ENCODE results near the gene INPP5K.

The INPP5K gene

GRCh38 chr17:1467258-1467657 lies 49.2 kb downstream of the INPP5K start:
- H4K20me1 ChIP-seq (ENCODE audit: insufficient read depth, low read length): no peaks in the 10 kb centered on the region
- no peaks in the 10 kb centered on the region for H3K27me3 ChIP-seq (replicated peaks; ENCODE audit: insufficient read depth, low read length)
- H3K36me3 ChIP-seq (replicated peaks; ENCODE audit: insufficient read depth, low read length): no peaks in the 10 kb centered on the region
- no peak overlapping the region for H2AFZ ChIP-seq (ENCODE audit: low read length)
- H3K79me2 ChIP-seq (ENCODE audit: low read length): no peaks in the 10 kb centered on the region
- no peak overlapping the region for H3K9ac ChIP-seq (ENCODE audit: low read length)
- TF ChIP-seq CTCF (IDR thresholded peaks at IDR 0.05; ENCODE audit: low read length) (no peak), EZH2 (optimal IDR thresholded peaks at IDR 0.05; ENCODE audit: low read depth, low read length) (no peak), EZH2phosphoT487 (IDR thresholded peaks at IDR 0.05; ENCODE audit: low read length) (no peak)
- no peak overlapping the region for H3K4me3 ChIP-seq (ENCODE audit: low read length)
- peaks cover 3% of the 10 kb centered on the region; the same call in 1 of the 2 replicates for H3F3A ChIP-seq (ENCODE audit: insufficient read depth, low read length)
- H3K4me2 ChIP-seq (ENCODE audit: low read depth, low read length): no peak overlapping the region
- H3K9me2 ChIP-seq (replicated peaks; ENCODE audit: insufficient read depth, low read length): no peaks in the 10 kb centered on the region
- peaks cover 12% of the 10 kb centered on the region for H3K4me1 ChIP-seq (ENCODE audit: low read length)
- H3K27ac ChIP-seq (ENCODE audit: low read length): no peak overlapping the region
- no peaks in the 10 kb centered on the region for H3K9me3 ChIP-seq (replicated peaks; ENCODE audit: insufficient read depth, low read length)
- no peak for DNase-seq

- no peak overlapping the region for H3K4me3 ChIP-seq (ENCODE audit: low read length)
- H3K9ac ChIP-seq (ENCODE audit: low read length): no peak overlapping the region
- peaks cover 12% of the 10 kb centered on the region for H3K4me1 ChIP-seq (ENCODE audit: low read length)
- no peak overlapping the region for H3K4me2 ChIP-seq (ENCODE audit: low read depth, low read length)
- H3F3A ChIP-seq (ENCODE audit: insufficient read depth, low read length): peaks cover 3% of the 10 kb centered on the region; the same call in 1 of the 2 replicates
- no peaks in the 10 kb centered on the region for H3K9me2 ChIP-seq (replicated peaks; ENCODE audit: insufficient read depth, low read length)
- H3K27ac ChIP-seq (ENCODE audit: low read length): no peak overlapping the region
- H3K27me3 ChIP-seq (replicated peaks; ENCODE audit: insufficient read depth, low read length): no peaks in the 10 kb centered on the region
- H4K20me1 ChIP-seq (ENCODE audit: insufficient read depth, low read length): no peaks in the 10 kb centered on the region
- H2AFZ ChIP-seq (ENCODE audit: low read length): no peak overlapping the region
- TF ChIP-seq EZH2phosphoT487 (IDR thresholded peaks at IDR 0.05; ENCODE audit: low read length) (no peak), CTCF (IDR thresholded peaks at IDR 0.05; ENCODE audit: low read length) (no peak), EZH2 (optimal IDR thresholded peaks at IDR 0.05; ENCODE audit: low read depth, low read length) (no peak)
- no peaks in the 10 kb centered on the region for H3K36me3 ChIP-seq (replicated peaks; ENCODE audit: insufficient read depth, low read length)
- no peak for DNase-seq
- no peaks in the 10 kb centered on the region for H3K9me3 ChIP-seq (replicated peaks; ENCODE audit: insufficient read depth, low read length)
- H3K79me2 ChIP-seq (ENCODE audit: low read length): no peaks in the 10 kb centered on the region
These were observed 52.2 kb downstream of the INPP5K start for GRCh38 chr17:1464186-1464585.

DNA sequence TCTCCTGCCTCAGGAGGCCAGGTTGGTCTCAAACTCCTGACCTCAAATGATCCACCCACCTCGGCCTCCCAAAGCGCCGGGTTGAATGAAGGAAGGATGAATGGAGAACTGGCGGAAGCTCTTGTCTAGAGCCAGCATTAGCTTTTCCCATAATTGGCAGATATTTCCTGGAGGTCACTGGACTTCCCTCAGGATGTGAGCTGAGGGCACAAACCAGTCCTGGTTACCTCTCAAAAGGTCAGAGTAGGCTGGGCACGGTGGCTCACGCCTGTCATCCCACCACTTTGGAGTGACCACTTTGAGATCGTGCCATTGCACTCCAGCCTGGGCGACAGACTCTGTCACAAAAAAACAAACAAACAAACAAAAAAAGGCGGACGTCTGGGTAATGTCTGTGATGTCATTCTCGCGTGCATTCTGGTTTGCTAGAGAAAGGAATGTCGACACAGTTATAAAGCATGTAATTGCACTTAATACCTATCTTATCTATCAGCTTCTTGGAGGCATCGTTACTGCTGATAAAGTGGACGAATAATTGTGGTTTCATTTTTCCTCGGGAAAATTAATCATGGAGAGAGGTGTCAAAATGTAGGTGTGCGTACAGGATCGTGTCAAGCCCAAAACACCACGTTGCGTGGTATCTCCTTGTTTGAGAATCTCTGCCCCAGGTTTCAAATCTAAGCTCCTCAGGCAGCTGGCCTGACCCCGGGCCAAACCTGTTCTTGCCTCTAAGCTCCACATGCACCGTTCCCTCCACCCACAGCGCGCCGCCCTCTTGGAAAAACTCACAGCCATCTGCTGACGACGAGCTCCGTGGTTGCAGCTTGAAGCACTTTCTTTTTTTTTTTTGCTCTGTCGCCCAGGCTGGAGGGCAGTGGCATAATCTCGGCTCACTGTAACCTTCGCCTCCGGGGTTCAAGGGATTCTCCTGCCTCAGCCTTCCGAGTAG lies 54.0 kb downstream of the INPP5K start:
- Histone ChIP-seq H3K9ac (ENCODE audit: low read length) (no peak overlapping the region), H3K4me1 (ENCODE audit: low read length) (peaks cover 12% of the 10 kb centered on the region), H3K9me3 (replicated peaks; ENCODE audit: insufficient read depth, low read length) (no peaks in the 10 kb centered on the region), H3K79me2 (ENCODE audit: low read length) (no peaks in the 10 kb centered on the region), H4K20me1 (ENCODE audit: insufficient read depth, low read length) (no peaks in the 10 kb centered on the region), H3K27me3 (replicated peaks; ENCODE audit: insufficient read depth, low read length) (no peaks in the 10 kb centered on the region), H3F3A (ENCODE audit: insufficient read depth, low read length) (peaks cover 3% of the 10 kb centered on the region; the same call in 1 of the 2 replicates), H3K4me2 (ENCODE audit: low read depth, low read length) (no peak overlapping the region), H3K9me2 (replicated peaks; ENCODE audit: insufficient read depth, low read length) (no peaks in the 10 kb centered on the region), H2AFZ (ENCODE audit: low read length) (no peak overlapping the region), H3K36me3 (replicated peaks; ENCODE audit: insufficient read depth, low read length) (no peaks in the 10 kb centered on the region), H3K27ac (ENCODE audit: low read length) (no peak overlapping the region), H3K4me3 (ENCODE audit: low read length) (no peak overlapping the region)
- no peak for DNase-seq
- TF ChIP-seq EZH2phosphoT487 (IDR thresholded peaks at IDR 0.05; ENCODE audit: low read length) (no peak), CTCF (IDR thresholded peaks at IDR 0.05; ENCODE audit: low read length) (no peak), EZH2 (optimal IDR thresholded peaks at IDR 0.05; ENCODE audit: low read depth, low read length) (no peak)

All from MM.1S (cell line).